SJSA1 (cell line): ENCODE results near the gene REV3L. TPM values are rescaled to one million over a fixed set of nuclear protein-coding genes. Genes with fewer than 3 reads are reported as not detected.
"Not testable (repeated sequence)": the region's sequence is repeated elsewhere in the genome, so short reads cannot be mapped to it uniquely, and the experiment has no call there.

Source experiments
- DNase-seq, 2 experiments: peaks; one replicate each; pipeline ENCODE4 v3.0.0-alpha.2; 2015 to 2020; ENCODE audit warnings: low spot score in 2 of 2, low read depth in 1 of 2
- H3K27ac ChIP-seq: fragments of 250-450 bp; sonication (Bioruptor Pico); 2 replicates; pipeline ENCODE4 v1.5.1; 2020; ENCODE audit warnings: mild to moderate bottlenecking, moderate library complexity
- H3K27me3 ChIP-seq: fragments of 250-450 bp; sonication (Bioruptor Pico); replicated peaks from 2 replicates; pipeline ENCODE4 v1.5.1; 2020; ENCODE audit warnings: mild to moderate bottlenecking, moderate library complexity
- H3K36me3 ChIP-seq: fragments of 250-450 bp; sonication (Bioruptor Pico); 2 replicates; pipeline ENCODE4 v1.5.1; 2020; ENCODE audit warnings: mild to moderate bottlenecking
- H3K4me1 ChIP-seq: fragments of 250-450 bp; sonication (Bioruptor Pico); replicated peaks from 2 replicates; pipeline ENCODE4 v1.6.1; 2021; ENCODE audit warnings: mild to moderate bottlenecking
- H3K4me3 ChIP-seq: fragments of 250-450 bp; sonication (Bioruptor Pico); 2 replicates; pipeline ENCODE4 v1.5.1; 2020; ENCODE audit warnings: mild to moderate bottlenecking
- H3K9me3 ChIP-seq: fragments of 250-450 bp; sonication (Bioruptor Pico); replicated peaks from 2 replicates; pipeline ENCODE4 v1.5.1; 2020; ENCODE audit warnings: mild to moderate bottlenecking
- total RNA-seq: library from RNA; depleted of rRNA; stranded (reverse); fragments of >200 nt; shearing (Covaris generic); gene quantifications from 2 replicates; pipeline ENCODE4 v1.2.3, GENCODE V29; 2014

The REV3L gene
- total RNA-seq, 1 experiment from 2014 or later: 54.5 TPM

GRCh38 chr6:111270121-111270520, 212.9 kb downstream of the REV3L start:
- Histone ChIP-seq H3K27ac (no peak overlapping the region), H3K9me3 (peaks cover 6% of the 10 kb centered on the region; the same call in 1 of the 2 replicates), H3K4me3 (no peak overlapping the region), H3K4me1 (no peaks in the 10 kb centered on the region), H3K27me3 (no peaks in the 10 kb centered on the region), H3K36me3 (peaks cover 66% of the 10 kb centered on the region)
- DNase-seq: no peak

GRCh38 chr6:111269401-111269970, 213.5 kb downstream of the REV3L start:
- DNase-seq: no peak
- Histone ChIP-seq H3K27ac (no peak overlapping the region), H3K9me3 (peaks cover 3% of the 10 kb centered on the region; the same call in 1 of the 2 replicates)

GRCh38 chr6:111267764-111268333, 215.2 kb downstream of the REV3L start:
- peaks cover 9% of the 10 kb centered on the region for H3K4me1 ChIP-seq
- H3K9me3 ChIP-seq: no peaks in the 10 kb centered on the region
- H3K36me3 ChIP-seq: peaks cover 62% of the 10 kb centered on the region
- H3K27me3 ChIP-seq: no peaks in the 10 kb centered on the region
- H3K27ac ChIP-seq: no peak overlapping the region
- H3K4me3 ChIP-seq: no peak overlapping the region
- DNase-seq: no peak

More at GRCh38 chr6:111269401-111269970, 213.5 kb downstream of the REV3L start:
- Histone ChIP-seq H3K36me3 (peaks cover 66% of the 10 kb centered on the region), H3K4me1 (no peaks in the 10 kb centered on the region), H3K27me3 (no peaks in the 10 kb centered on the region), H3K4me3 (no peak overlapping the region)

- H3K9me3 ChIP-seq: no peaks in the 10 kb centered on the region
- no peaks in the 10 kb centered on the region for H3K27me3 ChIP-seq
- H3K27ac ChIP-seq: no peak overlapping the region
- no peak overlapping the region for H3K4me3 ChIP-seq
- peaks cover 59% of the 10 kb centered on the region for H3K36me3 ChIP-seq
- DNase-seq: no peak
- H3K4me1 ChIP-seq: peaks cover 9% of the 10 kb centered on the region
Observed at GRCh38 chr6:111266276-111266675, 216.7 kb downstream of the REV3L start.

- no peak for DNase-seq
- Histone ChIP-seq H3K4me3 (no peak overlapping the region), H3K36me3 (peaks cover 59% of the 10 kb centered on the region), H3K27ac (no peak overlapping the region), H3K27me3 (no peaks in the 10 kb centered on the region), H3K9me3 (no peaks in the 10 kb centered on the region), H3K4me1 (peaks cover 9% of the 10 kb centered on the region)
Observed at GRCh38 chr6:111265842-111266241, 217.2 kb downstream of the REV3L start.

GRCh38 chr6:111263837-111264236, 219.2 kb downstream of the REV3L start:
- Histone ChIP-seq H3K4me1 (peaks cover 19% of the 10 kb centered on the region), H3K9me3 (no peaks in the 10 kb centered on the region), H3K27ac (0 out of 2 replicates have a peak overlapping the region, but pooled peaks have one; percentile 9), H3K27me3 (no peaks in the 10 kb centered on the region), H3K4me3 (no peak overlapping the region), H3K36me3 (peaks cover 48% of the 10 kb centered on the region)
- peak in 1 of 2 experiments; percentile 62 for DNase-seq

GRCh38 chr6:111260570-111261298, 222.3 kb downstream of the REV3L start:
- Histone ChIP-seq H3K4me3 (no peak overlapping the region), H3K27ac (no peak overlapping the region), H3K9me3 (no peaks in the 10 kb centered on the region), H3K4me1 (peaks cover 26% of the 10 kb centered on the region), H3K36me3 (peaks cover 17% of the 10 kb centered on the region), H3K27me3 (no peaks in the 10 kb centered on the region)
- DNase-seq: no peak

GRCh38 chr6:111259089-111259831, 223.8 kb downstream of the REV3L start:
- H3K9me3 ChIP-seq: no peaks in the 10 kb centered on the region
- H3K27me3 ChIP-seq: no peaks in the 10 kb centered on the region
- peak; percentile 98 to 99 for DNase-seq
- H3K36me3 ChIP-seq: peaks cover 6% of the 10 kb centered on the region
- peak overlapping the region; percentile 63 for H3K4me3 ChIP-seq
- peak overlapping the region; percentile 64 for H3K27ac ChIP-seq
- peaks cover 25% of the 10 kb centered on the region for H3K4me1 ChIP-seq

GRCh38 chr6:111258615-111259088, 224.4 kb downstream of the REV3L start:
- H3K27me3 ChIP-seq: no peaks in the 10 kb centered on the region
- peak overlapping the region; percentile 64 for H3K27ac ChIP-seq
- no peaks in the 10 kb centered on the region for H3K9me3 ChIP-seq
- peaks cover 19% of the 10 kb centered on the region for H3K4me1 ChIP-seq
- DNase-seq: no peak
- H3K36me3 ChIP-seq: 0 out of 2 replicates have a peak, but pooled peaks cover under 1% of the 10 kb centered on the region
- H3K4me3 ChIP-seq: peak overlapping the region; percentile 63

- H3K27ac ChIP-seq: peak overlapping the region; percentile 64; the same call in 1 of the 2 replicates
- peaks cover 17% of the 10 kb centered on the region for H3K4me1 ChIP-seq
- no peaks in the 10 kb centered on the region for H3K36me3 ChIP-seq
Observed at GRCh38 chr6:111258010-111258409, 225.0 kb downstream of the REV3L start.

GRCh38 chr6:111256646-111257045, 226.4 kb downstream of the REV3L start:
- no peak for DNase-seq
- H3K4me3 ChIP-seq: no peak overlapping the region
- H3K36me3 ChIP-seq: no peaks in the 10 kb centered on the region
- peaks cover 17% of the 10 kb centered on the region for H3K4me1 ChIP-seq
- no peak overlapping the region for H3K27ac ChIP-seq
- H3K27me3 ChIP-seq: no peaks in the 10 kb centered on the region
- no peaks in the 10 kb centered on the region for H3K9me3 ChIP-seq

More at GRCh38 chr6:111258010-111258409, 225.0 kb downstream of the REV3L start:
- H3K4me3 ChIP-seq: no peak overlapping the region
- no peaks in the 10 kb centered on the region for H3K9me3 ChIP-seq
- DNase-seq: no peak
- H3K27me3 ChIP-seq: no peaks in the 10 kb centered on the region

GRCh38 chr6:111255838-111256237, 227.2 kb downstream of the REV3L start:
- H3K4me3 ChIP-seq, H3K9me3 ChIP-seq, DNase-seq, H3K27me3 ChIP-seq, H3K36me3 ChIP-seq, H3K27ac ChIP-seq: not testable (repeated sequence)
- H3K4me1 ChIP-seq: peaks cover 17% of the 10 kb centered on the region

- Histone ChIP-seq H3K9me3 (no peaks in the 10 kb centered on the region), H3K4me1 (peaks cover 7% of the 10 kb centered on the region), H3K27me3 (no peaks in the 10 kb centered on the region), H3K4me3 (no peak overlapping the region), H3K36me3 (no peaks in the 10 kb centered on the region), H3K27ac (no peak overlapping the region)
- DNase-seq: no peak
Observed at GRCh38 chr6:111254779-111255166, 228.2 kb downstream of the REV3L start.
